ENCODE results near the gene B4GALNT2. TPM values are rescaled to one million over a fixed set of nuclear protein-coding genes. Genes with fewer than 3 reads are reported as not detected.

The B4GALNT2 gene
- total RNA-seq, 2 experiments from 2014 or later, result 0.06 to 0.16 TPM

DNA sequence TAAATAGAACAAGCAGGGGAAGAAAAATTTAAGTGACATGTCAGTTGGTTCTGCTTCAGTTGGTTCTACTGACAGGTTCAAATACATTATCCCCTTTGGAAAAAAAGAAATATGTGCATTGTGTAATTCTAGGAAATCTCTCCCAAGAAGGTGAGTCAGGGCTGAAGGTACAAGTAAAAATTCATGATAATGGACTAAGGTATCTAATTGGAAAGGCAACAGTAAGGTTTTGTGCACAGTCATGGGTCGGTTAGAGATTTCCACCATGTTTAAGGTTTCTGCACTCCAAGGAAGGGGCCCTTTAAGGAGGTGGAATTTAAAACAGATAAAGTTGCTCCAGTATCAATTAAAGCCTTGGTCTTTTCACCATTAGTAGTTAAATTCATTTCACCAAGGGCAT, 17.9 kb upstream of the B4GALNT2 start:
- Histone ChIP-seq H3K4me3 (ENCODE audit: low read length) (no peak overlapping the region), H3K4me1 (ENCODE audit: insufficient read depth, low read length) (no peaks in the 10 kb centered on the region), H3K27ac (ENCODE audit: low read depth in 1 of 2, low read length in 2 of 2) (no peak overlapping the region), H3K27me3 (ENCODE audit: control insufficient read depth in 1 of 2, insufficient read depth in 2 of 2, low read length in 2 of 2) (peaks cover 8 to 14% of the 10 kb centered on the region in 2 experiments), H3K36me3 (ENCODE audit: insufficient read depth, low read length) (no peaks in the 10 kb centered on the region), H3K9me3 (ENCODE audit: control insufficient read depth in 1 of 2, insufficient read depth in 1 of 2, low read length in 2 of 2) (no peaks in the 10 kb centered on the region)
- Mint-ChIP-seq H3K27ac (no peak overlapping the region), H3K27me3 (peaks cover 39% of the 10 kb centered on the region), H3K4me3 (no peak overlapping the region), H3K36me3 (ENCODE audit: low read depth) (no peaks in the 10 kb centered on the region), H3K4me1 (ENCODE audit: low read depth) (no peaks in the 10 kb centered on the region), H3K9me3 (no peaks in the 10 kb centered on the region)
- no peak for ATAC-seq (ENCODE audit: poor library complexity)
- DNase-seq, result no peak
- ChIA-PET POLR2A (no interaction called here), CTCF (no interaction called here)
- intact Hi-C loops (cut with DNase I, micrococcal nuclease), result no loop called here
- TF ChIP-seq, protein P1, sequence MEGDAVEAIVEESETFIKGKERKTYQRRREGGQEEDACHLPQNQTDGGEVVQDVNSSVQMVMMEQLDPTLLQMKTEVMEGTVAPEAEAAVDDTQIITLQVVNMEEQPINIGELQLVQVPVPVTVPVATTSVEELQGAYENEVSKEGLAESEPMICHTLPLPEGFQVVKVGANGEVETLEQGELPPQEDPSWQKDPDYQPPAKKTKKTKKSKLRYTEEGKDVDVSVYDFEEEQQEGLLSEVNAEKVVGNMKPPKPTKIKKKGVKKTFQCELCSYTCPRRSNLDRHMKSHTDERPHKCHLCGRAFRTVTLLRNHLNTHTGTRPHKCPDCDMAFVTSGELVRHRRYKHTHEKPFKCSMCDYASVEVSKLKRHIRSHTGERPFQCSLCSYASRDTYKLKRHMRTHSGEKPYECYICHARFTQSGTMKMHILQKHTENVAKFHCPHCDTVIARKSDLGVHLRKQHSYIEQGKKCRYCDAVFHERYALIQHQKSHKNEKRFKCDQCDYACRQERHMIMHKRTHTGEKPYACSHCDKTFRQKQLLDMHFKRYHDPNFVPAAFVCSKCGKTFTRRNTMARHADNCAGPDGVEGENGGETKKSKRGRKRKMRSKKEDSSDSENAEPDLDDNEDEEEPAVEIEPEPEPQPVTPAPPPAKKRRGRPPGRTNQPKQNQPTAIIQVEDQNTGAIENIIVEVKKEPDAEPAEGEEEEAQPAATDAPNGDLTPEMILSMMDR (IDR thresholded peaks at IDR 0.05), result no peak

DNA sequence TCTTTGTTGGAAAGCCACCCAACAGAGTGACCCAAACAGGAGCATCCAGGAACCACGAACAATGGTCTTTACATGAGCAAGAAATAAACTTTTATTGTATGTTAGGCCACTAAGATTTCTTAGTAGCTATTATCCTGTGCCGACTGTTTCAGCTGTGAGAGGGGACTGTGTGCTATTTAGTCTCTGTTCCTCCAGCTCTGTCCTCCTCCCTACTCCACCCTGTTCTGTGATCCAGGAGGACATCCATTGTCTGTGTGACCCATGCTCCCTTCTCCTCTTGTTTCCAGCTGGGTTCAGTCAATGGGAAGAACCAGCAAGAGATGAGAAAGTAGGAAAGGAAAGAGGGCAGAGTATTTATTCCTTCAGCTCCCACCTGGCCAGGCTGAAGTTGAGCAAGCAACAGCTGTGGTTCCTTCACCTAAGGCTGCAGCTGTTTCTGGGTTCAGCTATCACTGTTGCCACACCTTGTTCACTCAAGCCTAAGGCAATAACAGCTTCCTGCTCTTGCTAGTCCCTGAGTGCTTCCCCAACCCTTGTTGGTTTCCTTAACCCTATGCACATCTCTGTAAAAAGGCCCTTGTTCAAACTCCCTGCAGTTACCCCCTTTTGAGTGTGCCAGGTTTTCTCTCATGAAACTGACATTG, 14.9 kb upstream of the B4GALNT2 start:
- POLR2A ChIA-PET, result no interaction called here

DNA sequence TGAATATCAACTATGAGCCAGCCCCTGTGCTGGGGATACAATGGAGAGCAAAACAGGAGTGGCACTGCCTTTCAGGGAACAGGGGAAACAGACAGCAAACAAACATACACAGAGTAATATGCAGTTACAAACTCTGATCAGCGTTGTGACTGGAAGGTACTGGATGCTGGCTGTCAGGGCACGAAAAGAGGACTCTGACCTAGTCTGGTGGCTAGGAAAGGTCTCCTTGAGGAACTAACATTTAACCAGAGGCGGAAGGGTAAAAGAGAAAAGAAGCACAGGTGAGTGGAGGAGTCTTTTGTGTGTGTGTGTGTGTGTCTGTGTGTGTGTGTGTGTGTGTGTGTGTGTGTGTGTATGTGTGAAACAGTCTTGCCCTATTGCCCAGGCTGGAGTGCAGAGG, 12.4 kb upstream of the B4GALNT2 start:
- Mint-ChIP-seq H3K27me3 (peaks cover 49% of the 10 kb centered on the region), H3K27ac (no peak overlapping the region), H3K9me3 (no peaks in the 10 kb centered on the region), H3K4me1 (ENCODE audit: low read depth) (no peaks in the 10 kb centered on the region), H3K4me3 (no peak overlapping the region), H3K36me3 (ENCODE audit: low read depth) (no peaks in the 10 kb centered on the region)
- Histone ChIP-seq H3K4me1 (ENCODE audit: insufficient read depth, low read length) (no peaks in the 10 kb centered on the region), H3K27me3 (ENCODE audit: control insufficient read depth in 1 of 2, insufficient read depth in 2 of 2, low read length in 2 of 2) (peaks cover 5 to 11% of the 10 kb centered on the region in 2 experiments), H3K4me3 (ENCODE audit: low read length) (no peak overlapping the region), H3K27ac (ENCODE audit: low read depth in 1 of 2, low read length in 2 of 2) (no peak overlapping the region), H3K9me3 (ENCODE audit: control insufficient read depth in 1 of 2, insufficient read depth in 1 of 2, low read length in 2 of 2) (no peaks in the 10 kb centered on the region), H3K36me3 (ENCODE audit: insufficient read depth, low read length) (no peaks in the 10 kb centered on the region)
- CTCF ChIA-PET, result no interaction called here
- TF ChIP-seq, protein P1 (IDR thresholded peaks at IDR 0.05), result no peak
- intact Hi-C loops (cut with DNase I, micrococcal nuclease), result no loop called here
- POLR2A ChIA-PET, result no interaction called here
- DNase-seq, result no peak
- ATAC-seq (ENCODE audit: poor library complexity), result no peak

More for the DNA sequence above, 14.9 kb upstream of the B4GALNT2 start:
- CTCF ChIA-PET, result interaction anchor here (1.1 kb wide), 1 partner anchor 104 kb away, joined by 3 read pairs; no protein-coding TSS in a partner anchor
- Histone ChIP-seq H3K27ac (ENCODE audit: low read depth in 1 of 2, low read length in 2 of 2) (no peak overlapping the region), H3K4me3 (ENCODE audit: low read length) (no peak overlapping the region), H3K27me3 (ENCODE audit: control insufficient read depth in 1 of 2, insufficient read depth in 2 of 2, low read length in 2 of 2) (peaks cover 11 to 14% of the 10 kb centered on the region in 2 experiments), H3K9me3 (ENCODE audit: control insufficient read depth in 1 of 2, insufficient read depth in 1 of 2, low read length in 2 of 2) (no peaks in the 10 kb centered on the region), H3K36me3 (ENCODE audit: insufficient read depth, low read length) (no peaks in the 10 kb centered on the region), H3K4me1 (ENCODE audit: insufficient read depth, low read length) (no peaks in the 10 kb centered on the region)
- Mint-ChIP-seq H3K36me3 (ENCODE audit: low read depth) (no peaks in the 10 kb centered on the region), H3K27ac (no peak overlapping the region), H3K4me1 (ENCODE audit: low read depth) (no peaks in the 10 kb centered on the region), H3K9me3 (no peaks in the 10 kb centered on the region), H3K27me3 (peaks cover 61% of the 10 kb centered on the region), H3K4me3 (no peak overlapping the region)
- intact Hi-C loops (cut with DNase I, micrococcal nuclease), result no loop called here
- ATAC-seq (ENCODE audit: poor library complexity), result no peak
- TF ChIP-seq, protein P1 (IDR thresholded peaks at IDR 0.05), result no peak
- DNase-seq, result no peak

Data from CD4-positive, alpha-beta T cell (primary cell).